HG02852 (cell line): ENCODE results near the gene AIF1L.

Experiments
- ATAC-seq: cut with Tn5 transposase; IDR thresholded peaks from one replicate; pipeline ENCODE4 v1.9.1; 2021; ENCODE audit warnings: mild to moderate bottlenecking, moderate library complexity; ENCODE audit not compliant: unreplicated experiment

The AIF1L gene

GRCh38 chr9:131096269-131097125, at the start of gene AIF1L:
Gene AIF1L (plus strand): TSS chr9:131096531. CDS start chr9:131096630, 99 bp downstream.
- no peak for ATAC-seq

DNA sequence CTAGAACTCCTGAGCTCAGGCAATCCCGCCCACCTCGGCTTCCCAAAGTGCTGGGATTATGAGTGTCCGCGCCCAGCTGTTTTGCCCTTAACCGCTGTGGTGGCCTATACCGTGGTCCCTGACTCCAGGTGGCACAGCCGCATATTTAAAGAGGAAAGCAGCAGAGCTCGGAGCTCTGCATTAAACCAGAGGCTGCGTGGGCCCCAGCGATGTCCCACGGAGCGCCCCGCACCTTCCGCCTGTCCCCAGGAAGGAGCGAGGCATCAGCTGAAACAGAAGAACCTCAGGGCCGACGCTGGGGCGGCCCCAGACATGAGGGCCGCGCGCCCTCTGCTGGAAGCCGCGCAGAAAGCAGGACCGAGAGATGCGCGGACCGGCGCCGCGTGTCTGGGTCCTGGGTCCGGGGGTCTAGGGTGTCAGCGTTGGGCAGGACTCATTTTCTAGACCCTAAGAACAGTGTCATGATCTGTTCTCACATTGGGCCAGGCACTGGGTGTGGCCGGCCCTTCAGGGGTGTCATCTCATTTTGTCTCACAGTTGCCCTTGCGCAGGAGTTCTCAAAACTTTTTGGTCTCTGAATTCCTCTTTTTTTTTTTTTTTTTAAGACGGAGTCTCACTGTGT, 49.6 kb upstream of the AIF1L start:
- ATAC-seq: no peak

DNA sequence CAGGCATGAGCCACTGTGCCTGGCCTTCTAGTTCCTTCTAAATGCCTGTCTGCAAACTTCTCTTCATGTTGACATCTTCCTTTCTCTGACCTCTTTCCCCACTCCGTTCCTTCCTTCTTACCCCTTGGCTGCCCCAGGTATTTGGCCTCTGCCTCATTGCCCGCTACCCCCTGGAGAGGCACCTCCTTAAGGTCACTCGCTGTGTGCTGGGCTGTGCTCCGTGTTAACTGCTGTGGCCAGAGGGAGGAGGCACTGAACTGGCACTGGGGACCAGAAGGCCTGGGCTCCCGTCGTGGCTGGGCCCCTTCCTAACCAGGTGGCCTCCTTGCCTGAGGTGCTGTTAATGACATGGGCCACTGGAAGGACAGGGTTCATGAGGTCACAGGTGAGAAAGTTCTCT, 48.0 kb upstream of the AIF1L start:
- ATAC-seq: no peak

DNA sequence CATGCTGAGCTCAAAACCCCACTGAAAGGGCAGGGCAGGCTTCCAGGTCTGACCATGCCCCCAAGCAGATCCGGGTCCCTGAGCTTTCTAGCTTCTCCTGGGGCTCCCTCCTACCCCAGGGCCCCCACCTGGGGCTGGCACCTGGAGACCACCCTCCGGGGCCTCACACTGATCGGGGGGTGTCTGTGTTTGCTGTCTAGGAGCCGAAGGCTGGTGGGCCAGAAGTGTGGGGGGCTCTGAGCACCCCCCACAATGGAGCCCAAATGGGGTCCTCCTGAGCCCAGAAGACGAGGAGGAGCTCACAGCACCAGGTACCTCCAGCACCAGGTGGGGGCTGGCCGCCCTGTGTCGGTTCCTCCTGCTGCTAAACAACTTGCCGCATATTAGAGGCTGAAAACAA, 47.5 kb upstream of the AIF1L start:
- no peak for ATAC-seq

GRCh38 chr9:131049829-131050715, 46.3 kb upstream of the AIF1L start:
- ATAC-seq: no peak

GRCh38 chr9:131050831-131051230, 45.5 kb upstream of the AIF1L start:
- no peak for ATAC-seq

DNA sequence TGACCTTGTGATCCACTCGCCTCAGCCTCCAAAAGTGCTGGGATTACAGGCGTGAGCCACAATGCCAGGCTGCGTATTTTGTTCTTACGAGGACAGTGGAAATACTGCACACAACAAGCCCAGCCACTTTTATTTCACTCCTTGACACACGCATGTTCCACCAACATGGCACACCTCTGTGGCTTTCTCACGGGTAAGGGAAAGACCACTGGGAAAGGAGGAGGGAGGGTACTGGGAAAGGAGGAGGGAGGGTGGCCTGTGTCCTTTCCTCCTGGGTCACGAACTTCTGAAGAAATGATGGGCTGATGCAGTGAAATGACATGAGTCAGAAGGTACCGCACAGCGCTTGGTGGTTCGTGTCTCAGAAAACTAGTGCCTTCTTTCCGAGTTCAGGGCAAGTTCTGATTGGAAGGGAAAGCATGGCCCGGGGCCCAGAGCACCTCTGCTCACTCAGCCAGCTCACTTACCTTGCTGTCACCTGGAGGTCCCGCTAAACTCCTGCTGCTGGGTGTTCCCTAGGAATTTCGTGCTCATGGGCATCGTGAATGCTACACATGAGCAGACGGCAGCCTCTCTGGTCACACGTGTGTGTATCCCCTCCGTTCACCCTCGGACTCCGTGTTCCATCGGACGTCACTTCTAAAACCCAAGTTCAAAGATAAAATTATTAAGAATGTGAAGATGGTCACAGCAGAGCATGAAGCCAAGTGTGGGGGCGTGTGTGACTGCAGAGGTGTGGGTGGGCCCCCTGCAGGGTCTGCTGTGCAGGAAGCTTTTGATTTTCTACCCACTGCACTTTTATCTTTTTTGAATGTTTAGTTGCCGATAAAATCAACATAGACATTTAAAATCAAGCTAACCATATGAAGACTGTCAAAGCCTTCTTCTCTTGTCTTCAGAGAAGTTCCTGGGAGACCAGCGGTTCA, 44.5 kb upstream of the AIF1L start:
- no peak for ATAC-seq

GRCh38 chr9:131053896-131054295, 42.4 kb upstream of the AIF1L start:
- no peak for ATAC-seq

GRCh38 chr9:131056781-131057506, 39.4 kb upstream of the AIF1L start:
- ATAC-seq: no peak

DNA sequence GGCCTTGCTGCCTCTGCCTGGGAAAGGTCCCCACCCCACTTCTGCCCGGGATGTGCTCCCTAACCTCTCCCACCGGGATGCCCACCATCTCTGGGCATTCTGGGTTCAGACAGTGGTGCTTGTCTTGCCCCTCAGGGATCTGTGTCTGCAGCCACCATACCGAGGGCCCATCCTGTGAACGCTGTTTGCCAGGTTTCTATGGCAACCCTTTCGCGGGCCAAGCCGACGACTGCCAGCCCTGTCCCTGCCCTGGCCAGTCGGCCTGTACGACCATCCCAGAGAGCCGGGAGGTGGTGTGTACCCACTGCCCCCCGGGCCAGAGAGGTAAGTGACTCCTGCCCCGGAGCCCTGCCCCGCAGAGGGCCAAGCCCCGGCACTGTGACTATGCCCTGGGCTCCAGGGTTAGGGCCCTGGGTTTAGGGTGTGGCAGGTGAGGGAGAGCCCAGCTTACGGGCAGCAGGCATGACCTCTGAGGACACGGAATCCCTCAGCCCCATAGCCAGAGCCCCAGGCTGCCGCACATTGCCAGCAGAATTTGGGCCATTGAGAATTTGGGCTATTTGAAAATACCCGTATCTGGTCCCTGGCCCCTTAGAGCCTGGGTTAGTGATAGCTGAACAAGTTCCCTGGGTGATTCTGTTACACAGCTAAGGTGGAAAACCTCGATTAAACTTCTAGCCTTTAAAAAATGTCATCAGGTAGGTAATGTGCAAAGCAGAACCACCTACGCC, 35.3 kb upstream of the AIF1L start:
- ATAC-seq: no peak

GRCh38 chr9:131062969-131063368, 33.4 kb upstream of the AIF1L start:
- no peak for ATAC-seq

GRCh38 chr9:131065599-131065998, 30.7 kb upstream of the AIF1L start:
- no peak for ATAC-seq

DNA sequence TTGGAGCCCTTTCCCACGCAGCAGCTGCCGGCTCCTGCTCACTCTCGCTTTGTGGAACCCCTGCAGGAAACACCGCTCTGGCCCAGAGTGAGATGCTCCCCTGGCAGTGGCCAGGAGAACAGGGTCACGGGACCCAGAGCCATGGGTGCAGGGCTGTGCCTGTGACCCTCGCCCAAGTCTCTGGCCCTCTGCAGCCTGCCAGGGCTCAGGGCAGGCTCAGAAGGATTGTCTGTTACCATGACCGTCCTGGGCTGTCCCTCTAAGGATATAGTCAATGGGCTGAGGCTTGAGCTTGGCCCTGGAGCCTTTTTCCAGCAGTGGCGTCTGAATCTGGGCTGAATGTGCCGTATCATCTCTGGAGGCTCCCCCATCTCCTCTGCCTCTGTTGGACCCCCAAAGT, 28.7 kb upstream of the AIF1L start:
- ATAC-seq: no peak

DNA sequence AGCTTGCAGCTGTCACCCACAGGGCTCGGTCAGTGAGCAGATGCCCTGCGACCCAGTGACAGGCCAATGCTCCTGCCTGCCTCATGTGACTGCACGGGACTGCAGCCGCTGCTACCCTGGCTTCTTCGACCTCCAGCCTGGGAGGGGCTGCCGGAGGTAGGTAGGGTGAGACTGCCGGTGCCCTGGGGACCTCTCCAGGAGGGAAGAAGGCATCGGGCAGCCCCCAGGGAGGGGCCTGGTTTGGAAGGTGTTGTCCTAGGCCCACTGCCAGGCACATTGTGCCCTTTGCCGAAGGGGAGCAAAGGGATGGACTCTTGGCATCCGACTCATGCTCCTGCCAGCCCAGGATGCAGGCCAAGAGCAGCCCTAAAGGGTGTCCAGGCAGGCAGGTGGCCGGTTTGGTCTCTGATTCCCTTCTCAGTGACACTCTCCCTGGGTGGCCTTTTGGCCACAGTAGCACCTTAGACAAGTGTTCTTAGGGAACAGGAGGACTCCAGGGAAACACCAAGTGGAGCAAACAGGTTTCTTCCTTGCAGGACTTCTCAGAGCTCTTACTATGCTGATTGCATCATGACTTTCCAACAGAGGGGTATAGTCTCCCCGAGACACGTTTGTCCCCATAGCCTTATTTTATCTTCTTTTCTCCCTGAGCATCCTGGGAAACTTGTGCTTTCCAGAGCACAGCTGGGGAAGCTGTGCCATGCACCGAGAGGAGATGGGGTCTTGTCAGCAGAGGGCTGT, 28.1 kb upstream of the AIF1L start:
- no peak for ATAC-seq

DNA sequence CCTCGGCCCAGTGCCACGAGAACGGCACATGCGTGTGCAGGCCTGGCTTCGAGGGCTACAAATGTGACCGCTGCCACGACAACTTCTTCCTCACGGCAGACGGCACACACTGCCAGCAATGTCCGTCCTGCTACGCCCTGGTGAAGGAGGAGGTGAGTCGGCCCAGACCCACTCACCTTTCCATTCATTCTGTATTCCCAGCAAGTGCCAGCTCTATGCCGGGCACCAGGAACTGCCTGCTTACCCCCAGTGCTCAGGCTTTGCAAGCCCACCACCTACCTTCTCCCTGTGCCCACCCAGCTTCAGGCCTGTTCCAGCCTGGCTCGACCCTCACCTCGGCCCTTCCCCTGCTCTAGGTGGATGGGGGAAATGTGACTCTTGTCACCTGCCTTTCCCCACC, 26.6 kb upstream of the AIF1L start:
- ATAC-seq: no peak

DNA sequence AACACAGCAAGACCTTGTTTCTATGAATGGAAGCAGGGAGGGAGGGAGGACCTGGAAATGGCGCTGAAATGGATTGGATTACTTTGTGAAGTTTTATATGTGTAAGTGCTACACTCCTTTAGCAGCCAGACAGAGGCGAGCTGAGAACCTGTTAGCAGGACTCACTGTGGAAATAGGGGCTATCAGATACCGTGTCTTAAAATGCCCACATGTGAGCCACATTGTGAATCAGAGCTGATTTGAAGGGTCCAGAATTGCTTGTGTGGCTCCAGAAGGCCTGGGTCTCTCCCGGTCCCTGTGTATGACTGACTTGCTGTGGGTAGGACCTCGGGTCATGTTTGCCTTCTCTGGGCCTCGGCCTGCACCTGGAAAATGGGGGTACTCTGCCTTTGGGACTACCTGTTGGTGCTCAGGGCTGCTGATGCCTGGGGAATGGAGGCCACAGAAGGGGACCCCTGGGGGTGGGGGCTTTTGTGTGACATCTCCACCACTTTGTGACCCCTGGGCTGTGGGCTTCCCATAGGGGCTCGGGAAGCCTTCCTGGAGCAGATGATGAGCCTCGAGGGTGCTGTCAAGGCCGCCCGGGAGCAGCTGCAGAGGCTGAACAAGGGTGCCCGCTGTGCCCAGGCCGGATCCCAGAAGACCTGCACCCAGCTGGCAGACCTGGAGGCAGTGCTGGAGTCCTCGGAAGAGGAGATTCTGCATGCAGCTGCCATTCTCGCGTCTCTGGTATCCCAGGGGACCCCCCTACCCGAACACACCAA, 24.0 kb upstream of the AIF1L start:
- no peak for ATAC-seq

DNA sequence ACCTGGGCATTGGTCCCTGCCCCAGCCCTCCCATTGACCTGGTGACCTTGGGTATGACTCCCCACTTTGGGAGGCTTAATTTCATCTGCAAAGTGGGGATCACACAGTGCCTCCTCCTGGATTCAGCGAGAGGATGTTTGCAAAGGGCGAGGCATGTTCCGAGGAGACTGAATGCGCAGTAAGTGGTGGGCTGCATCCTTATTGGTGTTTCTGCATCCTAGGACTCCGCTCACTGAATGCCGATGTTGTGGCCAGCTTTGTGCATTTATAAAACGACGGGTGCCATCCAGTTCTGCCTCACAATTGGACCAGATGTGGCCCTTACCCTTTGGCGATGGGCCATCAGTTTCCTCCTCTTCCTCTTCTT, 23.5 kb upstream of the AIF1L start:
- ATAC-seq: no peak
